ENCODE data around the gene EHMT1.
"Not testable (repeated sequence)": the region's sequence is repeated elsewhere in the genome, so short reads cannot be mapped to it uniquely, and the experiment has no call there.

EHMT1 gene

GRCh38 chr9:137613738-137614523 lies 4.9 kb upstream of the EHMT1 start:
- FAIRE-seq = no peak
- DNase-seq (ENCODE audit: insufficient read length, low spot score) = no peak

- no peak for DNase-seq (ENCODE audit: insufficient read length, low spot score)
- FAIRE-seq = no peak
Observed at GRCh38 chr9:137614631-137615386, 4.0 kb upstream of the EHMT1 start.

- FAIRE-seq (no peak), DNase-seq (ENCODE audit: insufficient read length, low spot score) (no peak)
Observed at GRCh38 chr9:137615387-137615871, 3.4 kb upstream of the EHMT1 start.

- DNase-seq (ENCODE audit: insufficient read length, low spot score) (no peak), FAIRE-seq (peak; percentile 71)
Observed at GRCh38 chr9:137619240-137620047, 639 bp downstream of the EHMT1 start.

- DNase-seq (ENCODE audit: insufficient read length, low spot score) (no peak), FAIRE-seq (no peak)
Observed at GRCh38 chr9:137620048-137620405, 1.2 kb downstream of the EHMT1 start.

GRCh38 chr9:137620581-137620980 lies 1.8 kb downstream of the EHMT1 start:
- FAIRE-seq = no peak
- DNase-seq (ENCODE audit: insufficient read length, low spot score) = no peak

- DNase-seq (ENCODE audit: insufficient read length, low spot score) (no peak), FAIRE-seq (no peak)
Observed at GRCh38 chr9:137621131-137621757, 2.4 kb downstream of the EHMT1 start.

GRCh38 chr9:137622211-137622610 lies 3.4 kb downstream of the EHMT1 start:
- DNase-seq (ENCODE audit: insufficient read length, low spot score); FAIRE-seq: not testable (repeated sequence)

GRCh38 chr9:137626464-137626863 lies 7.7 kb downstream of the EHMT1 start:
- FAIRE-seq = no peak
- no peak for DNase-seq (ENCODE audit: insufficient read length, low spot score)

GRCh38 chr9:137627406-137627805 lies 8.6 kb downstream of the EHMT1 start:
- FAIRE-seq; DNase-seq (ENCODE audit: insufficient read length, low spot score): not testable (repeated sequence)

- FAIRE-seq (no peak), DNase-seq (ENCODE audit: insufficient read length, low spot score) (no peak)
Observed at GRCh38 chr9:137630126-137630525, 11.3 kb downstream of the EHMT1 start.

GRCh38 chr9:137630679-137631078 lies 11.9 kb downstream of the EHMT1 start:
- no peak for FAIRE-seq

GRCh38 chr9:137631345-137632229 lies 12.8 kb downstream of the EHMT1 start:
- FAIRE-seq (no peak), DNase-seq (ENCODE audit: insufficient read length, low spot score) (no peak)

More at GRCh38 chr9:137630679-137631078, 11.9 kb downstream of the EHMT1 start:
- DNase-seq (ENCODE audit: insufficient read length, low spot score) = no peak

- FAIRE-seq (no peak), DNase-seq (ENCODE audit: insufficient read length, low spot score) (no peak)
Observed at GRCh38 chr9:137632230-137633161, 13.7 kb downstream of the EHMT1 start.

- DNase-seq (ENCODE audit: insufficient read length, low spot score) (no peak), FAIRE-seq (no peak)
Observed at GRCh38 chr9:137634016-137634415, 15.2 kb downstream of the EHMT1 start.

GRCh38 chr9:137638680-137639079 lies 19.9 kb downstream of the EHMT1 start:
- no peak for DNase-seq (ENCODE audit: insufficient read length, low spot score)
- FAIRE-seq = no peak

- no peak for DNase-seq (ENCODE audit: insufficient read length, low spot score)
- peak; percentile 92 for FAIRE-seq
Observed at GRCh38 chr9:137639303-137640051, 20.7 kb downstream of the EHMT1 start.

- DNase-seq (ENCODE audit: insufficient read length, low spot score) (no peak), FAIRE-seq (no peak)
Observed at GRCh38 chr9:137640862-137641261, 22.1 kb downstream of the EHMT1 start.
